H1 (cell line): ENCODE measurements around the gene BBX. TPM values are rescaled to one million over a fixed set of nuclear protein-coding genes. Genes with fewer than 3 reads are reported as not detected.

Experiments
- CTCF ChIA-PET: fragments of 300-600 bp; sonication (Branson Sonifier 250); formaldehyde crosslinking; loops from one replicate; lab custom pipeline; 2021; ENCODE audit not compliant: partially characterized antibody; lab: Charles Lee
- POLR2A ChIA-PET: fragments of 300-600 bp; sonication (Branson Sonifier 250); formaldehyde crosslinking; loops from one replicate; lab custom pipeline; 2021; ENCODE audit warnings: inconsistent platforms; ENCODE audit not compliant: partially characterized antibody; lab: Charles Lee
- DNase-seq, 2 experiments: peaks; one replicate each; pipeline versions ENCODE4 v3.0.0 to v3.0.0-alpha.2; 2010 to 2022; ENCODE audit warnings: low spot score in 2 of 2, low read depth in 1 of 2, mixed read lengths in 1 of 2
- FAIRE-seq: peaks from 2 replicates; lab custom pipeline; 2011; peaks lifted over from hg19 to GRCh38; lab: Jason Lieb, UNC
- H2AFZ ChIP-seq: 2 replicates; pipeline ENCODE4 v1.8.1; 2012; ENCODE audit warnings: low read length, inconsistent platforms
- H2AK5ac ChIP-seq: 2 replicates; pipeline ENCODE4 v1.6.1; 2013; ENCODE audit warnings: low read depth, low read length
- H2BK120ac ChIP-seq: replicated peaks from 2 replicates; pipeline ENCODE3; 2013; ENCODE audit warnings: low read depth, low read length, inconsistent platforms
- H2BK12ac ChIP-seq: 2 replicates; pipeline ENCODE4 v1.6.1; 2013; ENCODE audit warnings: low read depth, low read length
- H2BK15ac ChIP-seq: 2 replicates; pipeline ENCODE4 v1.6.1; 2013; ENCODE audit warnings: low read length
- H2BK20ac ChIP-seq: 2 replicates; pipeline ENCODE4 v1.6.1; 2013; ENCODE audit warnings: low read length
- H2BK5ac ChIP-seq: 2 replicates; pipeline ENCODE4 v1.6.1; 2013; ENCODE audit warnings: low read depth, low read length
- H3K14ac ChIP-seq: 2 replicates; pipeline ENCODE4 v1.6.1; 2013; ENCODE audit warnings: inconsistent platforms; ENCODE audit not compliant: insufficient read length
- H3K18ac ChIP-seq: 2 replicates; pipeline ENCODE4 v1.6.1; 2013; ENCODE audit warnings: low read length; ENCODE audit errors: extremely low read depth
- H3K23ac ChIP-seq: 2 replicates; pipeline ENCODE4 v1.6.1; 2013; ENCODE audit warnings: inconsistent platforms; ENCODE audit not compliant: insufficient read length
- H3K23me2 ChIP-seq: 2 replicates; pipeline ENCODE4 v1.6.1; 2013; ENCODE audit warnings: low read depth, low read length
- H3K27ac ChIP-seq: 2 replicates; pipeline ENCODE4 v1.6.1; 2011; ENCODE audit warnings: low read depth, low read length, inconsistent platforms
- H3K27me3 ChIP-seq, 4 experiments: replicated peaks in 1 of 4; 1 replicate in 1 of 4; 2 replicates in 3 of 4; pipeline versions ENCODE4 v1.6.1 to v1.8.1; 2011 to 2013; ENCODE audit warnings: low read length in 3 of 4, mild to moderate bottlenecking in 3 of 4, inconsistent platforms in 2 of 4, mixed read lengths in 2 of 4, moderate library complexity in 1 of 4; ENCODE audit not compliant: control insufficient read depth in 3 of 4, insufficient read depth in 3 of 4; ENCODE audit errors: extremely low read depth in 1 of 4
- H3K36me3 ChIP-seq, 4 experiments: 2 replicates each; pipeline versions ENCODE4 v1.6.1 to v1.8.1; 2011 to 2013; ENCODE audit warnings: mild to moderate bottlenecking in 4 of 4, low read length in 3 of 4, moderate library complexity in 2 of 4, control low read depth in 1 of 4, inconsistent platforms in 1 of 4; ENCODE audit not compliant: insufficient read depth in 4 of 4, control insufficient read depth in 2 of 4
- H3K4ac ChIP-seq: replicated peaks from 2 replicates; pipeline ENCODE3; 2013; ENCODE audit warnings: low read length, low read depth, mixed read lengths, inconsistent platforms; ENCODE audit not compliant: insufficient read length
- H3K4me1 ChIP-seq, 4 experiments: replicated peaks in 1 of 4; 1 replicate in 1 of 4; 2 replicates in 3 of 4; pipeline versions ENCODE4 v1.6.1 to v1.8.1; 2011 to 2013; ENCODE audit warnings: low read length in 3 of 4, inconsistent platforms in 2 of 4, mixed read lengths in 1 of 4; ENCODE audit not compliant: insufficient read depth in 4 of 4, control insufficient read depth in 3 of 4
- H3K4me2 ChIP-seq, 2 experiments: 2 replicates each; pipeline versions ENCODE4 v1.6.1 to v1.8.1; 2011 to 2013; ENCODE audit warnings: low read depth in 2 of 2, low read length in 2 of 2, control low read depth in 1 of 2, inconsistent platforms in 1 of 2, mild to moderate bottlenecking in 1 of 2; ENCODE audit not compliant: insufficient read depth in 1 of 2
- H3K4me3 ChIP-seq, 4 experiments: fragments of 200-600, 300-600 bp in 1 of 4; sonication (generic), shearing (Covaris generic), sonication (Bioruptor Twin) in 1 of 4; 2 replicates each; pipeline versions ENCODE4 v1.5.1 to v1.8.1; 2011 to 2016; ENCODE audit warnings: low read length in 4 of 4, low read depth in 3 of 4, control low read depth in 2 of 4, inconsistent platforms in 2 of 4, mild to moderate bottlenecking in 2 of 4, mixed read lengths in 1 of 4, moderate library complexity in 1 of 4; ENCODE audit not compliant: insufficient read depth in 2 of 4; ENCODE audit errors: extremely low read depth in 1 of 4
- H3K56ac ChIP-seq: replicated peaks from 2 replicates; pipeline ENCODE3; 2013; ENCODE audit warnings: low read depth, mild to moderate bottlenecking, mixed read lengths, low read length, inconsistent platforms; ENCODE audit not compliant: insufficient read length
- H3K79me1 ChIP-seq: 2 replicates; pipeline ENCODE4 v1.6.1; 2013; ENCODE audit warnings: low read depth, low read length, control low read depth
- H3K79me2 ChIP-seq, 2 experiments: 2 replicates each; pipeline versions ENCODE4 v1.6.1 to v1.8.1; 2012 to 2013; ENCODE audit warnings: low read length in 2 of 2, mild to moderate bottlenecking in 2 of 2, inconsistent platforms in 1 of 2; ENCODE audit not compliant: insufficient read depth in 2 of 2, control insufficient read depth in 1 of 2
- H3K9ac ChIP-seq, 4 experiments: replicated peaks in 1 of 4; 1 replicate in 1 of 4; 2 replicates in 3 of 4; pipeline versions ENCODE4 v1.6.1 to v1.8.1; 2011 to 2013; ENCODE audit warnings: low read depth in 3 of 4, low read length in 3 of 4, control low read depth in 2 of 4, mild to moderate bottlenecking in 2 of 4, moderate library complexity in 2 of 4, inconsistent platforms in 1 of 4; ENCODE audit errors: extremely low read depth in 1 of 4
- H3K9me3 ChIP-seq, 2 experiments: 2 replicates each; pipeline versions ENCODE4 v1.6.1 to v1.8.1; 2012 to 2013; ENCODE audit warnings: mild to moderate bottlenecking in 2 of 2, moderate library complexity in 2 of 2, control low read depth in 1 of 2, inconsistent platforms in 1 of 2, low read depth in 1 of 2, low read length in 1 of 2, mixed read lengths in 1 of 2; ENCODE audit not compliant: insufficient read depth in 2 of 2
- H4K20me1 ChIP-seq, 2 experiments: replicated peaks in 1 of 2; 2 replicates each; pipeline versions ENCODE3 to v1.8.1; 2011 to 2013; ENCODE audit warnings: inconsistent platforms in 2 of 2, low read length in 2 of 2, mild to moderate bottlenecking in 1 of 2; ENCODE audit not compliant: insufficient read depth in 2 of 2, control insufficient read depth in 1 of 2
- H4K5ac ChIP-seq: 2 replicates; pipeline ENCODE4 v1.6.1; 2013; ENCODE audit warnings: low read length, low read depth, mixed read lengths, inconsistent platforms; ENCODE audit not compliant: insufficient read length
- H4K8ac ChIP-seq: 2 replicates; pipeline ENCODE4 v1.8.0; 2013; ENCODE audit warnings: mild to moderate bottlenecking, moderate library complexity, low read length, inconsistent platforms; ENCODE audit not compliant: insufficient read depth; ENCODE audit errors: extremely low read depth
- H4K91ac ChIP-seq: replicated peaks from 2 replicates; pipeline ENCODE3; 2013; ENCODE audit warnings: low read length, mixed read lengths, inconsistent platforms; ENCODE audit not compliant: insufficient read length
- BACH1 ChIP-seq: IDR thresholded peaks from 2 replicates; pipeline ENCODE4 v1.6.1; 2012; ENCODE audit warnings: low read length, improper control_type of control experiment
- BCL11A ChIP-seq, 2 experiments: IDR thresholded peaks; one replicate each; pipeline ENCODE4 v1.6.1; 2011; ENCODE audit warnings: low read depth in 2 of 2, low read length in 2 of 2, mild to moderate bottlenecking in 2 of 2
- CHD1 ChIP-seq: IDR thresholded peaks from 2 replicates; pipeline ENCODE4 v1.6.1; 2012; ENCODE audit warnings: low read depth, low read length, improper control_type of control experiment
- CHD2 ChIP-seq: IDR thresholded peaks from 2 replicates; pipeline ENCODE4 v1.6.1; 2012; ENCODE audit warnings: low read length, improper control_type of control experiment
- HDAC6 ChIP-seq: IDR thresholded peaks from one replicate; pipeline ENCODE4 v1.7.1; 2012; ENCODE audit warnings: low read depth, mild to moderate bottlenecking, inconsistent platforms, low read length, moderate library complexity
- MAFK ChIP-seq: IDR thresholded peaks from 2 replicates; pipeline ENCODE4 v1.6.1; 2012; ENCODE audit warnings: low read depth, mild to moderate bottlenecking, improper control_type of control experiment, low read length
- SAP30 ChIP-seq: fragments of 300-600 bp; sonication (generic); IDR thresholded peaks from 2 replicates; pipeline ENCODE4 v1.7.1; 2012; ENCODE audit warnings: low read length, moderate library complexity, mild to moderate bottlenecking, inconsistent platforms; ENCODE audit not compliant: insufficient read depth, insufficient replicate concordance
- SIN3A ChIP-seq, 2 experiments: IDR thresholded peaks in 1 of 2; conservative IDR thresholded peaks in 1 of 2; 2 replicates each; pipeline ENCODE4 v1.6.1; 2011 to 2012; ENCODE audit warnings: low read length in 2 of 2, improper control_type of control experiment in 1 of 2, low read depth in 1 of 2, mild to moderate bottlenecking in 1 of 2
- SIRT6 ChIP-seq: IDR thresholded peaks from one replicate; pipeline ENCODE4 v1.7.1; 2012; ENCODE audit warnings: low read length, inconsistent platforms
- TAF1 ChIP-seq: IDR thresholded peaks from 2 replicates; pipeline ENCODE4 v1.6.1; 2011; ENCODE audit warnings: mild to moderate bottlenecking, low read depth, low read length
- WGBS, 2 experiments: shearing (Covaris generic) in 1 of 2; methylation state at CpG; one replicate each; pipeline versions ENCODE4 v1.1.6 to v1.1.7; 2013 to 2015; ENCODE audit warnings: low lambda C conversion rate in 2 of 2, mixed read lengths in 2 of 2, inconsistent platforms in 1 of 2, low coverage in 1 of 2, missing lambda C conversion rate in 1 of 2; ENCODE audit not compliant: insufficient replicate concordance in 2 of 2, insufficient coverage in 1 of 2, insufficient read length in 1 of 2; ENCODE audit errors: extremely low coverage in 1 of 2, missing lambda C conversion rate in 1 of 2; 5-methylcytosine and 5-hydroxymethylcytosine counted together
- polyA plus RNA-seq, 7 experiments: library from polyadenylated mRNA; depleted of rRNA in 3 of 7; stranded (reverse) in 5 of 7; unstranded in 2 of 7; fragments of >200 nt in 5 of 7; fragments of 200-250 nt in 2 of 7; gene quantifications; 1 replicate in 5 of 7; 2 replicates in 1 of 7; 4 replicates in 1 of 7; pipeline versions ENCODE4 v1.2.1 to v1.2.3, GENCODE V29; 2011 to 2013; ENCODE audit warnings: missing spikeins in 2 of 7, mixed read lengths in 2 of 7
- total RNA-seq: library from RNA; stranded (reverse); fragmentation: NEBNext Ultra II Directional; extraction: Animal tissue kit (Norgen Biotek cat#: 25700); gene quantifications from 2 replicates; pipeline ENCODE4 v1.2.1, GENCODE V29; 2021
- TF ChIP-seq, protein P1 (sequence below): IDR thresholded peaks from 2 replicates; pipeline ENCODE4 v1.6.1; 2011; ENCODE audit warnings: low read length, improper control_type of control experiment

BBX gene
- total and polyA plus RNA-seq, 2 of the 8 experiments (the other 6 are each of a cell fraction or from before 2014, with no cell fraction given): 11.0 to 42.5 TPM

DNA sequence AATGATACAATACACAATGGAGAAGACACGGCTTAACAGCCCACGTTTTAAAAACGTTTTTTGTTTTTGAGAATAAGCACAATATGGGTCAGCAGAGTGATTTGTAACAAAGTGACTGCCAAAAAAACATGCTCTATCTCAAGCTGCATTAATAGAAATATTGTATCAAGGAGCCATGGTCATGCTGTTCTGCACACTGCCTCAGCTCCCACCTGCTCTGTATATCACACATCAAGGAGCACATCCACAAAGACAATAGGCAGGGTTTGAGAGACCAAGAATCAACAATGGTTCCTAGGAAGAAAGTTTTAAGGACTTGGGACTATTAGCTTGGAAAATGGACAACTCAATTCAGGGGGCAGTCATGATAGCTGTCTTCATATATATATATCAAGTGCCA is 6.3 kb upstream of the BBX start:
- Histone ChIP-seq H3K4me3 (no peak overlapping the region), H3K4me2 (no peak overlapping the region), H4K8ac (no peak overlapping the region), H2AFZ (no peak overlapping the region), H2BK5ac (no peak overlapping the region), H3K79me1 (no peaks in the 10 kb centered on the region), H3K23ac (no peak overlapping the region)
- FAIRE-seq: no peak
- POLR2A ChIA-PET: no interaction called here
- CTCF ChIA-PET: interaction anchor here (1.1 to 1.3 kb wide), 3 partner anchors 23 to 95 kb away, joined by 3 to 4 read pairs (median 3); no protein-coding TSS in a partner anchor
- TF ChIP-seq MAFK (no peak), SIN3A (conservative IDR thresholded peaks at IDR 0.05 in 1 of 2, IDR thresholded peaks at IDR 0.05 in 1 of 2; ENCODE audit: low read depth in 1 of 2, low read length in 2 of 2) (no peak), TAF1 (no peak), SIRT6 (no peak), BCL11A (IDR thresholded peaks at IDR 0.05; ENCODE audit: low read depth in 2 of 2, low read length in 2 of 2) (no peak), BACH1 (no peak), CHD2 (no peak), CHD1 (no peak), HDAC6 (no peak), SAP30 (no peak)
- TF ChIP-seq, protein P1, sequence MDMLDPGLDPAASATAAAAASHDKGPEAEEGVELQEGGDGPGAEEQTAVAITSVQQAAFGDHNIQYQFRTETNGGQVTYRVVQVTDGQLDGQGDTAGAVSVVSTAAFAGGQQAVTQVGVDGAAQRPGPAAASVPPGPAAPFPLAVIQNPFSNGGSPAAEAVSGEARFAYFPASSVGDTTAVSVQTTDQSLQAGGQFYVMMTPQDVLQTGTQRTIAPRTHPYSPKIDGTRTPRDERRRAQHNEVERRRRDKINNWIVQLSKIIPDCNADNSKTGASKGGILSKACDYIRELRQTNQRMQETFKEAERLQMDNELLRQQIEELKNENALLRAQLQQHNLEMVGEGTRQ: no peak
- TF ChIP-seq, all 59 proteins: peak for 0
- no peak overlapping the region for H2BK20ac ChIP-seq
- H3K79me2 ChIP-seq: no peaks in the 10 kb centered on the region
- DNase-seq: no peak
- no peaks in the 10 kb centered on the region for H4K20me1 ChIP-seq
- no peak overlapping the region for H3K4ac ChIP-seq
- no peak overlapping the region for H3K14ac ChIP-seq
- no peak overlapping the region for H2BK15ac ChIP-seq
- no peaks in the 10 kb centered on the region for H3K4me1 ChIP-seq
- no peak overlapping the region for H2BK12ac ChIP-seq
- no peak overlapping the region for H2AK5ac ChIP-seq
- H4K91ac ChIP-seq: no peak overlapping the region
- H3K23me2 ChIP-seq: no peaks in the 10 kb centered on the region
- no peaks in the 10 kb centered on the region for H3K27me3 ChIP-seq
- no peak overlapping the region for H4K5ac ChIP-seq
- 62% methylated on average over 3 of the region's 3 CpGs; no CpG with 5 or more reads in 1 of the 2 experiments for WGBS, 2 experiments
- H3K36me3 ChIP-seq: no peaks in the 10 kb centered on the region
- H3K9me3 ChIP-seq: no peaks in the 10 kb centered on the region
- no peak overlapping the region for H3K56ac ChIP-seq
- H3K9ac ChIP-seq: no peak overlapping the region
- no peak overlapping the region for H2BK120ac ChIP-seq
- H3K18ac ChIP-seq: no peak overlapping the region
- H3K27ac ChIP-seq: no peak overlapping the region
